GM20431 (cell line): ENCODE data around the gene RAE1.

Source experiments
- in situ Hi-C: fragments of 300-500 bp; cut with MseI, MboI; formaldehyde crosslinking; loops from one replicate; pipeline ENCODE4 v1.15.0; 2020; ENCODE audit warnings: low sequenced_read_pairs; ENCODE audit not compliant: unreplicated experiment

Gene RAE1

DNA sequence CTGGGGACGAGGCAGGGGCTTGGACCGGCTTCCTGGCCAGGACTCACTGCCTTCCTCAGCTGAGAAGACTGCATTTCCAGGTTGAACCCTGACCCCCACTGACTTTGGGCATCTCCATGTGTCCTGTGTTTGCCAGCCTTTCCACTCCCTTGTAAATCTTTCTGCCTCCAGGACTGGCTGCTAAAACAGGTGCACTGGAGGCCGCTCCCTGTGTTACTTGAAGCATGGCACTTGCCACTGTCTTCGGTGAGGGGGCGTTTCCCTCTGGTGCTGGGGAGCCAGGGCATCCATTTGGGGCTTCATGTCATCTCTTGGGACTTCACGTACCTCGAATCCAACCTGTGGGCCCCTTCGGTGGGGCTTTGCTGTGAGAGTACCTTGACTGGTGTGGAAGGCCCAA, 33.4 kb downstream of the RAE1 start:
- in situ Hi-C loops, result loop anchor here (10.0 to 25.0 kb wide), 2 partner anchors 110 to 828 kb away; no protein-coding TSS in a partner anchor

DNA sequence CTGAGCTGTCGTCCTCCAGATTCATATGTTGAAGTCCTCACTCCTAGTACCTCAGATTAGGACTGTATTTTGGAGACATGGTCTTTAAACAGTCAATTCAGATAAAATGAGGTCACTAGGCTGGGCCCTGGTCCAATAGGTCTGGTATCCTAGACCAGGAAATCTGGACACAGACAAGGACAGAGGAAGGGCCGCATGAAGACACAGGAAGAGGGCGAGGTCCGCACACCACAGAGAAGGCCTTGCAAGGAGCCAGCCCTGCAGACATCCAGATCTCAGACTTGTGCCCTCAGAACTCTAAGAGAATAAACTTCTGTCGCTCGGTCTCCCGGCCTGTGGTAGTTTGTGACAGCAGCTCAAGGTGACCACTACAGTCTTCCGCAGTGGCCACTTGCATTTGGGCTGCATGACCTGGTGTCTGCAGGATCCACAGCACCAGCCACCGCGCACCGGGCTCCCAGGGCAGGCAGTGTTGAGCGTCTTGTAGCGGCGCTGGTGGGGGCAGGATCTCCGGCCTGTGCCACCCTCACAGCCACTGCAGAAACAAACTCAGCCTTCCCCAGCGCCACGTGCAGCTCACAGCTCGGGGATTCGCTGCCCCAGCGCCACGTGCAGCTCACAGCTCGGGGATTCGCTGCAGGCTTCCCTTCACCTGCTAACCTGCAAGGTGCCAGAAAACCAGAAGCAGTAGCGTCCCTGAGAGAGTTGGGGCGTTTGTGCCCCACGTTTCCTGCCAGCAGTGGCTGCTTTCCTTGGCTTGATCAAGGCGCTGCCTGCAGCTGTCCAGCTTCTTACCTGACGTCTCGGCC, 34.1 kb downstream of the RAE1 start:
- in situ Hi-C loops, result loop anchor here (10.0 to 25.0 kb wide), 2 partner anchors 110 to 827 kb away; no protein-coding TSS in a partner anchor

DNA sequence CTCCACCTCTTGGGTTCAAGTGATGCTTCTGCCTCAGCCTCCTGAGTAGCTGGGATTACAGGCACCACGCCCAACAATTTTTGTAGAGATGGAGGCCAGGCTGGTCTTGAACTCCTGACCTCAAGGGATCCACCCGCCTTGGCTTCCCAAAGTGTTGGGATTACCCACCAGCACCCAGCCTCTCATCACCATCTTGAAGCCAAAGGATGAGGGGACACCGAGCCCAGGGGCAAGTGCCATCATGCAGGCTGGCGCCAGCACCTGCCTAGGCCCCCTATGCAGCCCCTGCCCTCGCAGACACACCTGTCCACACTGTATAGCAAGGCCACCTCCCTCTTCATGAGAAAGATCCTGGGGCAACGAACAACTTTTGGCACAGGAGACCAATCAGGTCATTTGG, 34.9 kb downstream of the RAE1 start:
- in situ Hi-C loops, result loop anchor here (10.0 to 25.0 kb wide), 2 partner anchors 109 to 826 kb away; no protein-coding TSS in a partner anchor

DNA sequence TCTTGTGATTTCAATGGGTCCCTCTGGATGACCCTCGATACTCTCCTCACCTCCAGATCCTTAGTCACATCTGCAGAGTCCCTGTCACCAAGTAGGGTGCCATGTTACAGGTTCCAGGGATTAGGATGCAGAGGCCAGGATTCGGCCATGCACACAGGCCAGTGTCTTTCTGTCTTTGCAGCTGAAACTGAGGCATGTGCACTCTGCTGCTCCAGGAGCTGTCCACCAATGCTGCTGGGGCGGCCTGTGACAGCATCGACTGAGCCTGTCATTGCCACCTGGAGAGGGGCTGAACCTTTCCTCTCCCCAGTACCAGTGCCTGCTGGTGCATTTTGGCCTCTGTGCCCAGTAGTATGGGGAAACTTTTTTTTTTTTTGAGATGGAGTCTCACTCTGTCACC, 35.7 kb downstream of the RAE1 start:
- in situ Hi-C loops, result loop anchor here (10.0 to 25.0 kb wide), 2 partner anchors 108 to 826 kb away; no protein-coding TSS in a partner anchor

DNA sequence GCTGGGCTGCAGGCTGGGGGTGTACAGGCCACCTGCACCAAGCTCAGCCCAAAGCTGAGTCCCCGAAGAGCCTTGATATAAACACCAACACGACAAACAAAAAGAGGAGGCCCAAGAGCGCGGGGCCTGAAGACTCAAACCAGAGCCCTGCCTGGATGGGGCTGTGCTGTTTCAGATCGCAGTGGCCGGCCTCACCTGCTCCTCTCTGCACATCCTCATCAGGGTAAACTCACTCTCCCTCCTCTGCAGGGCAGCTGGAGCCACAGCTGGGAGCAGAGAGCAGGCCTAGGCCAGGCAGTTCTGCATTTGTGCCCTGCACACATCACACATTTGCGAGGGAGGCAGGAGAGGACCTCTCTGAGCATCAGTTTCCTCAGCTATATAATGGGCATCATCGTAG, 36.4 kb downstream of the RAE1 start:
- in situ Hi-C loops, result loop anchor here (10.0 to 25.0 kb wide), 2 partner anchors 107 to 825 kb away; no protein-coding TSS in a partner anchor

DNA sequence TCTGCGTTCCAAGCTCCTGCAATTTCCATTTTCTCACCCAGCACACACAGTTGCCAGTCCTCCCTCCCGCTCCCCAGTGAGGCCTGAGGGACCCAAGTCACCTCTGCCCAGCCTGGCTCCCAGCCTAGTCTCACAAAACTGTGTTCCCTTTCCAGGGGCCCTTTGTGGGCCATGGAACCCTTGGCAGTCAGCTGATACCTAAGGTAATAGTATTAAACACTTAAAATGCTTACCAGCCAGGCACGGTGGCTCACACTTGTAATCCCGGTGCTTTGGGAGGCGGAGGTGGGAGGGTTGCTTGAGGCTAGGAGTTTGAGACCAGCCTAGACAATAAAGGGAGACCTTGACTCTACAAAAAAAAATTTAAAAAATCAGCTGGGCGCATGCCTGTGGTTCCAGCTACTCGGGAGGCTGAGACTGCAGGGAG, 36.9 kb downstream of the RAE1 start:
- in situ Hi-C loops, result loop anchor here (10.0 to 25.0 kb wide), 2 partner anchors 107 to 824 kb away; no protein-coding TSS in a partner anchor

DNA sequence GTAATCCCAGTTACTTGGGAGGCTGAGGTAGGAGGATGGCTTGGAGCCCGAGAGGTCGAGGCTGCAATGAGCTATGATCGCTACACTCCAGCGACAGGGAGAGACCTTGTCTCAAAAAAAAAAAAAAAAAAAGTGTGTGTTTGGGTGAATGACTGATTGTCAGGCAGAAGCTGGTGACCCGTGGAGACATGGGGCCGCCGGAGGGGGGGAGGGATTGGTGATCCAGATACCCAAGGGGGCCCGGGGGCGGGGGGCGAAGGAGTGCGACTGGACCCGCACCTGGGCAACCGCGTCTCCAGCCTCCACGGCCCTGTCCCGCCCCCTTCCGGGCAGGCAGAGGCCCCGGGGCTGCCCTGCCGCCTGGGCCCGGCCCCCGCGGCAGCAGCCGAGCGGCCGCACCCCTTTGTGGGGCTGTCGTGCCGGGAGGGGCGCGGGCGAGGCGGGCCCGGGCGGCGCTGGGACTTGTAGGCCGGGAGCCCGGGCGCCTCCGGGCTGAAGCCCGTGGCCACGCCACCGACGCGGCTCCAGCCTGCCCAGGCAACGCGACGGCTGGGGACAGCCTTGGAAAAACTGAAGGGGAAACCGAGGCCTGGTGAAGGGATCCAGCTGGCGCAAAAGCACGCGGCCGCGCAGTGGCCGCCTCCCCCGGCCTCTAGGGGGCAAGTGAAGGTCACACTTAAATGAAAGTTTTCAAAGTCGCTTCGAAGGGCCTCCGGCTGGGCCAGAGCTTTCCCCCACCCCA, 38.1 kb downstream of the RAE1 start:
- in situ Hi-C loops, result loop anchor here (10.0 to 25.0 kb wide), 2 partner anchors 106 to 823 kb away; no protein-coding TSS in a partner anchor

DNA sequence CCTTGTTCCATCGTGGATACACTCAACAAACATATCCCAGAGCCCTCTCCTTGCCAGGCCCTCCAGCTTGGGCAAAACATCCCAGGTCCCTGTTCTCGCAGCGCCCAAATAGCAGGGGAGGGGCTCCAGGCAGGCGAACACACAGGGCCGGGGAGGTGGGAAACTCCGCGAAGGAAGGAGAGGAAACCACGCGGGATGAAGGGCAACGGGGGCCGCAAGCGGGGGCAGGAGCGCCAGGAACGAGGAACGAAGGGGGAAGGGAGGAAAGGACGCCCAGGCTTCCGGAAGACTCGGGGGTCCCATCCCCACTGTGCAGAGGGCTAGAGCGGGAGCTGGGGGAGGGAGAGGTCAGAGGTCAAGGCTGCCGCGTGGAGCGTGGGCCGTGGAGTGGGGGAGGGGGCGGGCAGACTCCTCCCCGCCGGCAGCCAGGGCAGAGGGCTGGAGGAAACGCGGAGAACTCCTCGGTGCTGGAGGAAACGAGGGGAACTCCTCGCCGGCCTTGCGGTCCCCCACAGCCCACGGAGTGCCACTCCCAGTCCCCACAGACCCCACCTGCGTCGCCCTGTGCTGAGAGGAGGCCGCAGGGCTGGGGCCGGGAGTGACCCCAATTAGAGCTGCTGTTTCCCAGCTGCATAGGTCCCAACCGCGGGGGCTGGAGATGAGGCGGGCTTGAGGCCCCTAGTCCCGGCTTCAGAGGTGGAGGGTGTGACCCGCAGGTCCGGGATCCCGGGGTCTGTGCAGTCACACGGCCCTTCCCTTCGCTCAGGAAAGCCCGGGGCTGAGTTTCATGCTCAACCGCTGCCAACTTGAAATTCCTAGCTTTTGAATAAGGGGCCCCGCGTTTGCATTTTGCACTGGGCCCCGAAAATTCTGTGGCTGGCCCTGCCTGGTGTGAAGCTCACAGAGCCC, 38.9 kb downstream of the RAE1 start:
- in situ Hi-C loops, result loop anchor here (10.0 to 25.0 kb wide), 2 partner anchors 105 to 822 kb away; no protein-coding TSS in a partner anchor

DNA sequence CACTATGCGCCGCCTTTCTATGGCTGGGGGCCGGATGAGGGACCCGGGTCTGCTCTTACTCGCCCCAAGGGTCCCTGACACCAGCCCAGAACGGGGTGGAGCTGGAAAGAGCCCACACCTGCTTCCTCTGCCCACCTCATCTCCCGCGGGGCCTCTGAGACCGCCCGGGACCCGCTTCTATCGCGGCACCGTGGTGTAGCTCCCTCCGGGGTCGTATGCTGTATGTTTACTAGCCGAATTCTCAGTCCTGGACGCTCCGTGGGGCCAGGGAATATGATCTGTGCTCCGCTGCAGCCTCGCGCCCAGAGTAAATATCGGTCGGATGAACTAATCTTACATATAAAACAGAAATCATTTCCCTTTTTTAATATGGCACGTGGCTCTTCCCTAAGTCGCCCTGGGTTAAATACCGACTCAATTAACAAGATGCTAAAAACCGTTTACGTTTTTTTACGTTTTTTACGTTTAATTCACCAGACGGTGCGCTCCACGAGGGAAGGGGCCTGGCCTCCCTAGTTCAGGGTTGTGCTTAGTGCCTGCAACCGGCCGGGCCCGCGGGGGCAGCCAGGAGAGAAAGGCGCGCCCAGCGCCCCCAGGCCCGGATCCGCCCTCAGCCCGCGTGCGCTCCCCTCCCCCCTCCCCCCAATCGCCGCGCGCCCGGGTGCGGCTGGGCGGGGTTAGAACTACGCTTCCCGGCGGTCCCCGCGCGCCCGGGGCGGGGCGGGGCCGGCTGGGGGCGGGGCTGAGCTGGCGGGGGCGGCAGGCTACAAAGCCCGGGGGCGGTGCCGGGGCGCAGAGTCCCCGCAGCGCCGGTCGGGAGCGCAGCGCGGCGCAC, 39.8 kb downstream of the RAE1 start, which contains the start of gene RBM38:
Gene RBM38 (plus strand): TSS at position 793 of the 835 bp plus-strand sequence. CDS start 186 bp downstream, outside the sequence.
- in situ Hi-C loops, result loop anchor here (25.0 kb wide), 1 partner anchor 821 kb away; no protein-coding TSS in a partner anchor

DNA sequence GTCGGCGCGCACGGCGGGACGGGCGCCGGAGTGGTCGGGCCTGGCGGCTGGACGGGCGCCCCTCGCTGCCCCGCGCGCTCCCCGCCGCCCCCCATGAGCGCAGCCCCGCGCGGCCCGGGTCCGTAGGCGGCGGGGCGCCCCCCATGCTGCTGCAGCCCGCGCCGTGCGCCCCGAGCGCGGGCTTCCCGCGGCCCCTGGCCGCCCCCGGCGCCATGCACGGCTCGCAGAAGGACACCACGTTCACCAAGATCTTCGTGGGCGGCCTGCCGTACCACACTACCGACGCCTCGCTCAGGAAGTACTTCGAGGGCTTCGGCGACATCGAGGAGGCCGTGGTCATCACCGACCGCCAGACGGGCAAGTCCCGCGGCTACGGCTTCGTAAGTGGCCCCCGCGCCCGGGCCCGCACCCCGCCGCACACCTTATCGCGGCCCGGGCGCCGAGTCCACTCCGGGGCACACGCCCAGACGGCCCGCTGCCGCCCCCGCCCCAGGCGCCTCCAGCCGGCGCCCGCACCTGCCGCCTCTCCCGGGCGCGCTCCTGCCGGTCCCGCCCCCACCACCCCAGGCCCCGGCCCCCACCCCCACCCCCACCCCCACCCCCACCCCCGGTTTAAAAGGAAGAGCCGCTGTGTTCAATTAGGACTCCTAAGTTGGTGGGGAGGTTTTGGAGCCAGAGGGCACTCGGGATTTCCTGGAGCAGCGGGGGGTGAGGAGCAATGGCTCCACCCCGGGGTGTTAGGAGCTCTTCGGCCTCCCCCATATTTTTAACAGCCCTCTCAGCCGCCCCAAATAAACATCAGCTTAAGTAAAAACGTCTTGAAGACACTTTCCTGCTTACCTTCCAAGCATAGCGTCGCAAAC, 40.6 kb downstream of the RAE1 start:
- in situ Hi-C loops, result loop anchor here (25.0 kb wide), 1 partner anchor 821 kb away; no protein-coding TSS in a partner anchor

DNA sequence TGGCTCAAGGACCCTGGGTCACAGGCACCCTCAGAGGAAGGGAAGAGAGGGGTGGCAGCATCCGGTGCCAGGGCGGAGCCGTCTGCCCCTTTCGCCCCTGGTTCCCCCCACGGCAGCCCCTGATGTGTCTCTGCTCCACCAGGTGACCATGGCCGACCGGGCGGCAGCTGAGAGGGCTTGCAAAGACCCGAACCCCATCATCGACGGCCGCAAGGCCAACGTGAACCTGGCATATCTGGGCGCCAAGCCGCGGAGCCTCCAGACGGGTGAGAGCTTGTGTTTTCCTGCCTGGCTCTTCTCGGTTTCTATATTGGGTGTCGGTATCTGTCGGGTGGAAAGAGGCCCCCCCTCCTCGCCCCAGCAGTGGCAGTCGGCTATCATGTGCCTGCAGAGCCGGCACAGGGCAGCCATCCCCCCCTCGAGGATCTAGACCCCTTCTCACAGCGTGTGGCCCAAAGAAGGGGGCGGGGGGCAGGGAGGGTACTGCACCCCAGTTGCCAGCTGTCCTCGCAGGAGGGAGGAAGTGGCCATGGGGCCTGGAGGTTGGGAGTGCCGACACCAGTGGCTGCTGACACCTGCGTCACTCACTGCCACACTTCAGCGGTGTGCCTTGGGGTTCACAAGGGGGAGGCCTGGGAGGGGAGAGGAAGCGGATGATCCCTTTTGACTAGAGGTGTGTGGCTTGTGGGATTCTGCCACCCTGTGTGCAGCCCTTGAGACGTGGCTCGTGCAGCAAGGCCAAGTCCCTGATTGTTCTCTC, 41.6 kb downstream of the RAE1 start:
- in situ Hi-C loops, result loop anchor here (25.0 kb wide), 1 partner anchor 820 kb away; no protein-coding TSS in a partner anchor

DNA sequence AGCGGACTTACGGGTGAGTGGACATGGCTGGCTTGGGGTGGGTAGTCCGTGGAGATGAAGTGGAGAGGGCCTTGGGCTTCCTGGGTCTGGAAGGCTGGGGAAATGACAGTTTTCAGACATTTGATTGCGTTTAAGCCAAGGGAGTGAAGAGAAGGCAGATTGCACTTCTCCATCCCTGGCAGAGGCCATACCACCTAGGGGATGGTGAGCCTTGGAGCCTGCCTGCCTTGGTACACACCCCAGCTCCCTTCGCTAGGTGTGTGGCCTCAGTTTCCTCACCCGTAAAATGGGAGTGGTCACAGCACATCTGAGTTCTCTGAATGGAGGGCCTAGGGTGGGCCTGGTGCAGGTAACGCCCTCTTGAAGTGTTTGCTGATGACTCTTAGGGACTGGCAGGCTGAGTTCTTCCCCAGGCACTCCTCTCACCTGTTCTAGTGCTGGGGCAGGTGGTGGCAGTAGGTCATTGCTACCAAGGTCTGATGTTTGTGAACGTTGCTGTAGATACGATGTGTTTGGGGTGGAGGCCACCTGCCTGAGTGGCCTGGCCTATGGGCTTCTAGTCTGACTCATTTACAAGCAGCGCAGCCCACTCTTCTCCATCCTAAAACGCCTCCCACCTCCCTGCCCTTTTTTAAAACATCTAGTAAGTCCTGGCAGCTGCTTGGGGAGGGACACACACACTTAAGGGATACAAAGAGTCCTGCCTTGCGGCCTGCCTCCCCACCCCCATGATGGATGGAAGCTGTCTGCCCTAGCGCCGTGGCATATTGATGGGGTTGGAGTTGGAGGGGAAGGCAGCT, 42.5 kb downstream of the RAE1 start:
- in situ Hi-C loops, result loop anchor here (25.0 kb wide), 1 partner anchor 819 kb away; no protein-coding TSS in a partner anchor

DNA sequence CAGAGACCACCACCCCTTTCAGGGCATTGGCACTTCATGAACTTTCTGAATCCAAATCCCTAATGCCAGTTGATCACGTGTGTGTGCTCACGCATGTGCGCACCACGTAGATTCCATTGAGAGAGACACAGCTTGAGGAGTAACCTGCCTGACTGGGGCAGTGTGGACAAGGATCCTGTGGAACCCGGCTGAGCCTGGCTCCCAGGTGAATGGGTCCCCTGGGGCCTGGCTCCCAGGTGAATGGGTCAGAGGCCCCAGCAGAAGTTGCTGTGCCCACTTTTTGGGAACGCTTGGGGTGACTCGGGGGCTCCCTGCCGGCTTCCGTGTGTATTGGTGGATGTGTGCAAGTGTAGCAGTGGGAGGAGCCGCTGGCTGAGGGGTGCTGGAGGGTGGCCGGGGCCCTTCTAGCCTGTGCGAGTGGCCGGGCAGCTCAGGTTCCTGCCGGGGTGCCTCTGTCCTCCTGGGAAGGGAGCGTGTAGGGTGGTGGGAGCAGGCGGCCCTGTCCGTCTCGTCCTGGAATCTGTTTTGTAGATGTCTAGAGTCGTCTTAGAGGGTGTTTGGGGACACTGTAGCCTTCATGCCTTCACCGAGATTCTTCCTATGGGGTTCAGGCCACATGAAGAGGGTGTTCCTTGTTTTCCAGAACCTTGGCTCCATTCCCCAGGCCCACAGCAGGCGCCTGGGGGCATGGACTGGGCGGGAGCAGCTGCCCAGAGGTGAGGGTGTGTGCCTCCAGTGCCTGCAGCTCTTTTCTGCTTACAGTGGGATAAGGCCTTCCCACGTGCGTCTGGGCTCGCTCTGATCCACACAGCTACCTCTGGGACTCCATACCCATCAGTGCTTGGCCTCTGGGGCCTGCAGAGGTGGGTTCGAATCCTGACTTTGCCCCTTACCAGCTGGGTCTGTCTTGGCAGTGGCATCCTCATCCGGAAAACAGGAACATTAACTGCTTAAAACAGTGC, 43.3 kb downstream of the RAE1 start:
- in situ Hi-C loops, result loop anchor here (25.0 kb wide), 1 partner anchor 818 kb away; no protein-coding TSS in a partner anchor

DNA sequence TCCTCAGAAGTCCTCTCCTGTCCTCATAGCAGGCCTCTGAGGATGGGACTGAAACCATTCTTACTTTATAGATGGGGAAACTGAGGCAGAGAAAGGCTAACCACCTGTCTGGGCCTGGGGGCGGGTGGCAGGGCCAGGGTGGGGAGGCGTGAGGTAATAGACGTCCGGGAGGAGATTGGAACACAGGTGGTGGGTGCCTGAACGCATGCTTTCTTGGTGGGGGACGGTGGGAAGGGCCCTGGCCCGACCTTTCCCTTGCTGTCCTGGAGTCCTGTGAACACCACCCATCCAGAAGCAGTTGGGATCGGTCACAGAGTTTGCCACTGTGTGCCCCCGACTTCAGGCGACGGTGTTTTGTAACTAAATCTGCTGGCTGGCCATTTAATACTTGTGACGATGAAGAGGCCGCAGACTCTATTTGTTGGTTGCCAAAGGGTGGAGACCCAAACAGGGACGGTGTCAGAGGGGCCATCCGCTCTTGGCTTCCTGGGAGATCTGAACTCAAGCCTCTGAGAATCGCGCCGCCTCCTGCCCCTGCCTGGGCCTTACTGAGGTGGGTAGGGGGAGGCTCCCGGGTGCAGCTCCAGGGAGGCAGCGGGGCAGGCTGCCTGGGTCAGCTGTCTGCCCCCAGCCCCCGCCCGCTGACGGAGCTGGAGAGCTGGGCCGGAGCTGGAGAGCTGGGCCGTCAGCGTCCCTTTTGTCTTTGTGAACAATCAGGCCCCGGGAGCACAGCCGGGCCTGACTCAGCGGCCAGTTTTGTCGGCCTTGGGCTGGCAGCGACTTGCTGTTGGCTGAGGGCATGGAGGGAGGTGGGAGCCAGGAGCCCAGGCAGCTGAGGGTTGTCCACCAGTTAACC, 44.3 kb downstream of the RAE1 start:
- in situ Hi-C loops, result loop anchor here (25.0 kb wide), 1 partner anchor 817 kb away; no protein-coding TSS in a partner anchor
